Mesendoderm (in vitro differentiated cells): ENCODE measurements around the gene TRMT2A.

ENCODE experiments used
- DNase-seq: peaks from one replicate; pipeline ENCODE4 v3.0.0; 2013
- H2AK5ac ChIP-seq: 2 replicates; pipeline ENCODE4 v1.6.1; 2013; ENCODE audit warnings: low read length, inconsistent platforms
- H2BK120ac ChIP-seq: 2 replicates; pipeline ENCODE4 v1.6.1; 2013; ENCODE audit warnings: low read depth, mild to moderate bottlenecking, low read length, moderate library complexity, mixed read lengths
- H2BK15ac ChIP-seq: replicated peaks from 2 replicates; pipeline ENCODE4 v1.6.1; 2013; ENCODE audit warnings: low read depth, mild to moderate bottlenecking, moderate library complexity
- H2BK5ac ChIP-seq: 2 replicates; pipeline ENCODE4 v1.6.1; 2013; ENCODE audit warnings: low read length, inconsistent platforms
- H3K18ac ChIP-seq: 2 replicates; pipeline ENCODE4 v1.6.1; 2013; ENCODE audit warnings: mild to moderate bottlenecking, low read length, mixed read lengths
- H3K23ac ChIP-seq: one replicate; pipeline ENCODE4 v1.6.1; 2013; ENCODE audit warnings: low read length
- H3K27ac ChIP-seq: 2 replicates; pipeline ENCODE4 v1.5.1; 2013; ENCODE audit warnings: low read depth, mild to moderate bottlenecking, inconsistent platforms, low read length, moderate library complexity
- H3K27me3 ChIP-seq: 2 replicates; pipeline ENCODE4 v1.6.1; 2013; ENCODE audit warnings: low read length, control low read depth, mild to moderate bottlenecking, inconsistent platforms; ENCODE audit not compliant: insufficient read depth, poor library complexity
- H3K36me3 ChIP-seq: 2 replicates; pipeline ENCODE4 v1.6.1; 2013; ENCODE audit warnings: low read length, inconsistent platforms; ENCODE audit not compliant: control insufficient read depth, insufficient read depth
- H3K4ac ChIP-seq: one replicate; pipeline ENCODE4 v1.6.1; 2013; ENCODE audit warnings: low read depth, mild to moderate bottlenecking, low read length, moderate library complexity
- H3K4me1 ChIP-seq: 2 replicates; pipeline ENCODE4 v1.6.1; 2013; ENCODE audit warnings: low read depth, low read length, inconsistent platforms; ENCODE audit not compliant: control insufficient read depth
- H3K4me2 ChIP-seq: 2 replicates; pipeline ENCODE4 v1.6.1; 2013; ENCODE audit warnings: low read length
- H3K4me3 ChIP-seq: 2 replicates; pipeline ENCODE4 v1.5.1; 2013; ENCODE audit warnings: mild to moderate bottlenecking, low read length
- H3K56ac ChIP-seq: one replicate; pipeline ENCODE4 v1.6.1; 2013; ENCODE audit warnings: low read length
- H3K79me1 ChIP-seq: 2 replicates; pipeline ENCODE4 v1.6.1; 2013; ENCODE audit warnings: low read length, inconsistent platforms
- H3K79me2 ChIP-seq: 2 replicates; pipeline ENCODE4 v1.6.1; 2013; ENCODE audit warnings: mild to moderate bottlenecking, low read length; ENCODE audit not compliant: control insufficient read depth, insufficient read depth
- H3K9ac ChIP-seq: 2 replicates; pipeline ENCODE4 v1.6.1; 2013; ENCODE audit warnings: low read length, inconsistent platforms
- H4K5ac ChIP-seq: one replicate; pipeline ENCODE4 v1.6.1; 2013; ENCODE audit warnings: low read length
- H4K8ac ChIP-seq: one replicate; pipeline ENCODE4 v1.6.1; 2013; ENCODE audit warnings: low read depth, mild to moderate bottlenecking, control low read depth, low read length, moderate library complexity
- WGBS: extraction: QIAGEN DNeasy Blood & Tissue Kit; methylation state at CpG from one replicate; pipeline ENCODE4 v1.1.7; 2013; ENCODE audit warnings: low lambda C conversion rate, missing lambda C conversion rate; ENCODE audit not compliant: insufficient coverage; ENCODE audit errors: extremely low coverage; 5-methylcytosine and 5-hydroxymethylcytosine counted together

TRMT2A gene

GRCh38 chr22:20093418-20094196 lies 23.4 kb downstream of the TRMT2A start:
- H4K5ac ChIP-seq, result no peak overlapping the region
- H3K4me3 ChIP-seq, result no peak overlapping the region
- H3K9ac ChIP-seq, result no peak overlapping the region
- no peak overlapping the region for H2AK5ac ChIP-seq
- no peak overlapping the region for H2BK5ac ChIP-seq
- H3K4me2 ChIP-seq, result no peak overlapping the region
- no peak overlapping the region for H3K27ac ChIP-seq
- H3K4ac ChIP-seq, result no peak overlapping the region
- H3K56ac ChIP-seq, result no peak overlapping the region
- H3K18ac ChIP-seq, result no peak overlapping the region
- no peaks in the 10 kb centered on the region for H3K4me1 ChIP-seq
- no peak overlapping the region for H2BK15ac ChIP-seq
- peaks cover 5% of the 10 kb centered on the region for H3K79me2 ChIP-seq
- H2BK120ac ChIP-seq, result no peak overlapping the region
- H3K27me3 ChIP-seq, result no peaks in the 10 kb centered on the region
- no peak overlapping the region for H4K8ac ChIP-seq
- no CpG with 5 or more reads among the region's 13 CpGs for WGBS
- no peak for DNase-seq
- H3K36me3 ChIP-seq, result peaks cover 38% of the 10 kb centered on the region
- H3K79me1 ChIP-seq, result peaks cover 12% of the 10 kb centered on the region
- no peak overlapping the region for H3K23ac ChIP-seq

DNA sequence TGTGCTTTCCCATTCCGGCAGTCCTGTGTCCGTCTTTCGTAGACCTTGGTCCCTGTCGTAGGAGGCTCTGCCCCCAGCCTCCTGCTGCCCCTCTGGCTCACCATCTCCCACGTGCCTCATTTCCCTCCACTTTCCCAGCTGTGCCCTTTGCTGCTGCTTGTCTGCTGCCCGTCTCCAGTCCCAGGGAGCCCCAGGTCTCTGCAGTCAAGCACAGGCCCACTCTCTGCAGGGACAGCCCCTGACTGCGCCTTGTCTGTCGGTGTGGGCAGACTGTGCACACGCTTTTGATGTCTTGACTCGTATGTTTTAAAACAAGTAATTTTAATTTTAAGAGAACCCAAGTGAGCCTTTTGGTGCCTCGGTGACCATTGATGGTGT lies 24.6 kb downstream of the TRMT2A start:
- no peaks in the 10 kb centered on the region for H3K4me1 ChIP-seq
- no peak overlapping the region for H2BK5ac ChIP-seq
- DNase-seq, result no peak
- H3K4me2 ChIP-seq, result no peak overlapping the region
- WGBS, result no CpG with 5 or more reads among the region's 11 CpGs
- H3K56ac ChIP-seq, result no peak overlapping the region
- H3K79me2 ChIP-seq, result peaks cover 7% of the 10 kb centered on the region
- no peaks in the 10 kb centered on the region for H3K27me3 ChIP-seq
- no peak overlapping the region for H3K4me3 ChIP-seq
- no peak overlapping the region for H3K23ac ChIP-seq
- no peak overlapping the region for H3K18ac ChIP-seq
- no peak overlapping the region for H3K27ac ChIP-seq
- H2BK120ac ChIP-seq, result no peak overlapping the region
- peaks cover 46% of the 10 kb centered on the region for H3K36me3 ChIP-seq
- no peak overlapping the region for H2AK5ac ChIP-seq
- peaks cover 20% of the 10 kb centered on the region for H3K79me1 ChIP-seq
- H4K8ac ChIP-seq, result no peak overlapping the region
- H4K5ac ChIP-seq, result no peak overlapping the region
- no peak overlapping the region for H3K4ac ChIP-seq
- no peak overlapping the region for H3K9ac ChIP-seq
- no peak overlapping the region for H2BK15ac ChIP-seq

DNA sequence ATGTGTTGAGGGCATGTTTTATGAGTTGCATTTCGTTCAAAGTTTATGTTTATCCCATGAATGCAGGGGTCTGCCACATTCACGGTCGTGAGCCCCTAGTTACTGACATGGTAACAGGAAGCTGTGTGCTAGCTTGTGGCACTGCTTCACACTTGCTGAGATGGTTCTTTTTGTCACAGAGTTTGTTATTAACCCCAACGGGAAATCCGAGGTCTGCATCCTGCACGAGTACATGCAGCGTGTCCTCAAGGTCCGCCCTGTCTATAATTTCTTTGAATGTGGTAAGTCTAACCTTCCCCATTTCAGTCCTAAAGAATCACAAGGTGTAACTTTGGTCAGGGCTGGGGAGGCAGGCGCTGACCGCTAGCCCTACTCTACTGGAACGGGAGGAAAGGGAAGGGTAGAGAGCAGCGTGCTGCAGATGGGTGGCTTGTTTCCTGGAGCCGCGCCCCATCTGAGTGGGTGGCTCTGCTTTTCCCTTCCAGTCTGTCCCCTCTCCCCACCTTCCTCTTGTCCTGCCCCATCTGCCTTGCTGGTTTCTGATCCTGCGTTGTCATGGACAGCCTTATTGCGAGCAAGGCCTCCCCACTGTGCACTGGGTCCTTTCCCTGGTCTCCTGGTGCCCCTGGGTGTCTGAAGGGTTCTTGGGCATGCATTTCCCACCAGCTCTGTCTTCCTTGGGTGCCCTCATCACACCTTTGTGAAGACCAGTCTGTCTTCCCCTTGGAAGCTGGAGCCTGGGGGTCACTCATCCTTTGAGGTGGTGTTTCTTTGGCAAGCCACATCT lies 25.1 kb downstream of the TRMT2A start:
- WGBS, result no CpG with 5 or more reads among the region's 16 CpGs
- Histone ChIP-seq H3K4ac (no peak overlapping the region), H4K8ac (no peak overlapping the region), H3K18ac (no peak overlapping the region), H3K4me1 (no peaks in the 10 kb centered on the region), H3K23ac (no peak overlapping the region), H3K4me2 (no peak overlapping the region), H3K9ac (no peak overlapping the region), H2BK15ac (no peak overlapping the region), H2AK5ac (no peak overlapping the region), H4K5ac (no peak overlapping the region), H2BK120ac (no peak overlapping the region), H3K79me1 (peaks cover 24% of the 10 kb centered on the region), H2BK5ac (no peak overlapping the region), H3K4me3 (no peak overlapping the region), H3K36me3 (peaks cover 50% of the 10 kb centered on the region), H3K56ac (no peak overlapping the region), H3K27me3 (no peaks in the 10 kb centered on the region), H3K27ac (no peak overlapping the region), H3K79me2 (peaks cover 9% of the 10 kb centered on the region)
- no peak for DNase-seq

GRCh38 chr22:20090730-20091240 lies 26.2 kb downstream of the TRMT2A start:
- Histone ChIP-seq H3K27ac (no peak overlapping the region), H3K56ac (no peak overlapping the region), H2BK5ac (no peak overlapping the region), H3K18ac (no peak overlapping the region), H3K79me2 (peaks cover 15% of the 10 kb centered on the region), H2BK15ac (no peak overlapping the region), H3K36me3 (peaks cover 55% of the 10 kb centered on the region), H3K9ac (no peak overlapping the region), H3K4ac (no peak overlapping the region), H4K5ac (no peak overlapping the region), H3K27me3 (no peaks in the 10 kb centered on the region), H3K4me2 (no peak overlapping the region), H2AK5ac (no peak overlapping the region), H4K8ac (no peak overlapping the region), H3K23ac (no peak overlapping the region), H3K4me3 (no peak overlapping the region), H2BK120ac (no peak overlapping the region), H3K79me1 (peaks cover 32% of the 10 kb centered on the region), H3K4me1 (no peaks in the 10 kb centered on the region)
- no CpG with 5 or more reads among the region's 9 CpGs for WGBS
- no peak for DNase-seq

- WGBS, result no CpG with 5 or more reads among the region's 11 CpGs
Measured at GRCh38 chr22:20089977-20090729, 26.9 kb downstream of the TRMT2A start.

More at GRCh38 chr22:20089977-20090729, 26.9 kb downstream of the TRMT2A start:
- H4K5ac ChIP-seq, result no peak overlapping the region
- H3K9ac ChIP-seq, result no peak overlapping the region
- H3K56ac ChIP-seq, result no peak overlapping the region
- no peaks in the 10 kb centered on the region for H3K4me1 ChIP-seq
- no peaks in the 10 kb centered on the region for H3K27me3 ChIP-seq
- H3K36me3 ChIP-seq, result peaks cover 54% of the 10 kb centered on the region
- no peak overlapping the region for H3K23ac ChIP-seq
- H2BK120ac ChIP-seq, result no peak overlapping the region
- H2BK15ac ChIP-seq, result no peak overlapping the region
- H3K4me3 ChIP-seq, result no peak overlapping the region
- no peak overlapping the region for H3K4ac ChIP-seq
- H4K8ac ChIP-seq, result no peak overlapping the region
- H3K79me1 ChIP-seq, result peaks cover 35% of the 10 kb centered on the region
- H3K18ac ChIP-seq, result no peak overlapping the region
- H2AK5ac ChIP-seq, result no peak overlapping the region
- H3K79me2 ChIP-seq, result peaks cover 19% of the 10 kb centered on the region
- no peak overlapping the region for H3K4me2 ChIP-seq
- no peak overlapping the region for H2BK5ac ChIP-seq
- no peak for DNase-seq
- H3K27ac ChIP-seq, result no peak overlapping the region
